H1 (cell line): ENCODE data around the gene MINAR1. TPM values are rescaled to one million over a fixed set of nuclear protein-coding genes. Genes with fewer than 3 reads are reported as not detected.

ENCODE experiments used
- CTCF ChIA-PET: fragments of 300-600 bp; sonication (Branson Sonifier 250); formaldehyde crosslinking; loops from one replicate; lab custom pipeline; 2021; ENCODE audit not compliant: partially characterized antibody; lab: Charles Lee
- POLR2A ChIA-PET: fragments of 300-600 bp; sonication (Branson Sonifier 250); formaldehyde crosslinking; loops from one replicate; lab custom pipeline; 2021; ENCODE audit warnings: inconsistent platforms; ENCODE audit not compliant: partially characterized antibody; lab: Charles Lee
- DNase-seq, 2 experiments: peaks; one replicate each; pipeline versions ENCODE4 v3.0.0 to v3.0.0-alpha.2; 2010 to 2022; ENCODE audit warnings: low spot score in 2 of 2, low read depth in 1 of 2, mixed read lengths in 1 of 2
- FAIRE-seq: peaks from 2 replicates; lab custom pipeline; 2011; peaks lifted over from hg19 to GRCh38; lab: Jason Lieb, UNC
- H2AFZ ChIP-seq: 2 replicates; pipeline ENCODE4 v1.8.1; 2012; ENCODE audit warnings: low read length, inconsistent platforms
- H2AK5ac ChIP-seq: 2 replicates; pipeline ENCODE4 v1.6.1; 2013; ENCODE audit warnings: low read depth, low read length
- H2BK120ac ChIP-seq: replicated peaks from 2 replicates; pipeline ENCODE3; 2013; ENCODE audit warnings: low read depth, low read length, inconsistent platforms
- H2BK12ac ChIP-seq: 2 replicates; pipeline ENCODE4 v1.6.1; 2013; ENCODE audit warnings: low read depth, low read length
- H2BK15ac ChIP-seq: 2 replicates; pipeline ENCODE4 v1.6.1; 2013; ENCODE audit warnings: low read length
- H2BK20ac ChIP-seq: 2 replicates; pipeline ENCODE4 v1.6.1; 2013; ENCODE audit warnings: low read length
- H2BK5ac ChIP-seq: 2 replicates; pipeline ENCODE4 v1.6.1; 2013; ENCODE audit warnings: low read depth, low read length
- H3K14ac ChIP-seq: 2 replicates; pipeline ENCODE4 v1.6.1; 2013; ENCODE audit warnings: inconsistent platforms; ENCODE audit not compliant: insufficient read length
- H3K18ac ChIP-seq: 2 replicates; pipeline ENCODE4 v1.6.1; 2013; ENCODE audit warnings: low read length; ENCODE audit errors: extremely low read depth
- H3K23ac ChIP-seq: 2 replicates; pipeline ENCODE4 v1.6.1; 2013; ENCODE audit warnings: inconsistent platforms; ENCODE audit not compliant: insufficient read length
- H3K23me2 ChIP-seq: 2 replicates; pipeline ENCODE4 v1.6.1; 2013; ENCODE audit warnings: low read depth, low read length
- H3K27ac ChIP-seq: 2 replicates; pipeline ENCODE4 v1.6.1; 2011; ENCODE audit warnings: low read depth, low read length, inconsistent platforms
- H3K27me3 ChIP-seq, 4 experiments: replicated peaks in 1 of 4; 1 replicate in 1 of 4; 2 replicates in 3 of 4; pipeline versions ENCODE4 v1.6.1 to v1.8.1; 2011 to 2013; ENCODE audit warnings: low read length in 3 of 4, mild to moderate bottlenecking in 3 of 4, inconsistent platforms in 2 of 4, mixed read lengths in 2 of 4, moderate library complexity in 1 of 4; ENCODE audit not compliant: control insufficient read depth in 3 of 4, insufficient read depth in 3 of 4; ENCODE audit errors: extremely low read depth in 1 of 4
- H3K36me3 ChIP-seq, 4 experiments: 2 replicates each; pipeline versions ENCODE4 v1.6.1 to v1.8.1; 2011 to 2013; ENCODE audit warnings: mild to moderate bottlenecking in 4 of 4, low read length in 3 of 4, moderate library complexity in 2 of 4, control low read depth in 1 of 4, inconsistent platforms in 1 of 4; ENCODE audit not compliant: insufficient read depth in 4 of 4, control insufficient read depth in 2 of 4
- H3K4ac ChIP-seq: replicated peaks from 2 replicates; pipeline ENCODE3; 2013; ENCODE audit warnings: low read length, low read depth, mixed read lengths, inconsistent platforms; ENCODE audit not compliant: insufficient read length
- H3K4me1 ChIP-seq, 4 experiments: replicated peaks in 1 of 4; 1 replicate in 1 of 4; 2 replicates in 3 of 4; pipeline versions ENCODE4 v1.6.1 to v1.8.1; 2011 to 2013; ENCODE audit warnings: low read length in 3 of 4, inconsistent platforms in 2 of 4, mixed read lengths in 1 of 4; ENCODE audit not compliant: insufficient read depth in 4 of 4, control insufficient read depth in 3 of 4
- H3K4me2 ChIP-seq, 2 experiments: 2 replicates each; pipeline versions ENCODE4 v1.6.1 to v1.8.1; 2011 to 2013; ENCODE audit warnings: low read depth in 2 of 2, low read length in 2 of 2, control low read depth in 1 of 2, inconsistent platforms in 1 of 2, mild to moderate bottlenecking in 1 of 2; ENCODE audit not compliant: insufficient read depth in 1 of 2
- H3K4me3 ChIP-seq, 4 experiments: fragments of 200-600, 300-600 bp in 1 of 4; sonication (generic), shearing (Covaris generic), sonication (Bioruptor Twin) in 1 of 4; 2 replicates each; pipeline versions ENCODE4 v1.5.1 to v1.8.1; 2011 to 2016; ENCODE audit warnings: low read length in 4 of 4, low read depth in 3 of 4, control low read depth in 2 of 4, inconsistent platforms in 2 of 4, mild to moderate bottlenecking in 2 of 4, mixed read lengths in 1 of 4, moderate library complexity in 1 of 4; ENCODE audit not compliant: insufficient read depth in 2 of 4; ENCODE audit errors: extremely low read depth in 1 of 4
- H3K56ac ChIP-seq: replicated peaks from 2 replicates; pipeline ENCODE3; 2013; ENCODE audit warnings: low read depth, mild to moderate bottlenecking, mixed read lengths, low read length, inconsistent platforms; ENCODE audit not compliant: insufficient read length
- H3K79me1 ChIP-seq: 2 replicates; pipeline ENCODE4 v1.6.1; 2013; ENCODE audit warnings: low read depth, low read length, control low read depth
- H3K79me2 ChIP-seq, 2 experiments: 2 replicates each; pipeline versions ENCODE4 v1.6.1 to v1.8.1; 2012 to 2013; ENCODE audit warnings: low read length in 2 of 2, mild to moderate bottlenecking in 2 of 2, inconsistent platforms in 1 of 2; ENCODE audit not compliant: insufficient read depth in 2 of 2, control insufficient read depth in 1 of 2
- H3K9ac ChIP-seq, 4 experiments: replicated peaks in 1 of 4; 1 replicate in 1 of 4; 2 replicates in 3 of 4; pipeline versions ENCODE4 v1.6.1 to v1.8.1; 2011 to 2013; ENCODE audit warnings: low read depth in 3 of 4, low read length in 3 of 4, control low read depth in 2 of 4, mild to moderate bottlenecking in 2 of 4, moderate library complexity in 2 of 4, inconsistent platforms in 1 of 4; ENCODE audit errors: extremely low read depth in 1 of 4
- H3K9me3 ChIP-seq, 2 experiments: 2 replicates each; pipeline versions ENCODE4 v1.6.1 to v1.8.1; 2012 to 2013; ENCODE audit warnings: mild to moderate bottlenecking in 2 of 2, moderate library complexity in 2 of 2, control low read depth in 1 of 2, inconsistent platforms in 1 of 2, low read depth in 1 of 2, low read length in 1 of 2, mixed read lengths in 1 of 2; ENCODE audit not compliant: insufficient read depth in 2 of 2
- H4K20me1 ChIP-seq, 2 experiments: replicated peaks in 1 of 2; 2 replicates each; pipeline versions ENCODE3 to v1.8.1; 2011 to 2013; ENCODE audit warnings: inconsistent platforms in 2 of 2, low read length in 2 of 2, mild to moderate bottlenecking in 1 of 2; ENCODE audit not compliant: insufficient read depth in 2 of 2, control insufficient read depth in 1 of 2
- H4K5ac ChIP-seq: 2 replicates; pipeline ENCODE4 v1.6.1; 2013; ENCODE audit warnings: low read length, low read depth, mixed read lengths, inconsistent platforms; ENCODE audit not compliant: insufficient read length
- H4K8ac ChIP-seq: 2 replicates; pipeline ENCODE4 v1.8.0; 2013; ENCODE audit warnings: mild to moderate bottlenecking, moderate library complexity, low read length, inconsistent platforms; ENCODE audit not compliant: insufficient read depth; ENCODE audit errors: extremely low read depth
- H4K91ac ChIP-seq: replicated peaks from 2 replicates; pipeline ENCODE3; 2013; ENCODE audit warnings: low read length, mixed read lengths, inconsistent platforms; ENCODE audit not compliant: insufficient read length
- CREB1 ChIP-seq: IDR thresholded peaks from 2 replicates; pipeline ENCODE4 v1.6.1; 2012; ENCODE audit warnings: inconsistent platforms
- CTBP2 ChIP-seq: IDR thresholded peaks from 2 replicates; pipeline ENCODE4 v1.7.0; 2011; ENCODE audit warnings: borderline replicate concordance, mild to moderate bottlenecking, moderate library complexity, mixed read lengths, low read length; ENCODE audit not compliant: insufficient read depth, insufficient read length
- EZH2 ChIP-seq: fragments of 200-600 bp; sonication (generic); IDR thresholded peaks from 2 replicates; pipeline ENCODE4 v1.7.1; 2012; ENCODE audit warnings: low read depth, mild to moderate bottlenecking, moderate library complexity, low read length, inconsistent platforms; ENCODE audit not compliant: severe bottlenecking
- POLR2AphosphoS5 ChIP-seq: IDR thresholded peaks from 2 replicates; pipeline ENCODE4 v1.6.1; 2011; ENCODE audit warnings: low read depth, low read length
- RNF2 ChIP-seq: fragments of 200-900, 300-1000 bp; sonication (generic); IDR thresholded peaks from 2 replicates; pipeline ENCODE4 v1.7.1; 2016; ENCODE audit warnings: borderline replicate concordance, low read depth, mild to moderate bottlenecking, antibody characterized with exemption, low read length; ENCODE audit not compliant: poor library complexity, severe bottlenecking; ENCODE audit errors: missing control alignments
- SIN3A ChIP-seq, 2 experiments: IDR thresholded peaks in 1 of 2; conservative IDR thresholded peaks in 1 of 2; 2 replicates each; pipeline ENCODE4 v1.6.1; 2011 to 2012; ENCODE audit warnings: low read length in 2 of 2, improper control_type of control experiment in 1 of 2, low read depth in 1 of 2, mild to moderate bottlenecking in 1 of 2
- SUZ12 ChIP-seq: fragments of 200-600 bp; sonication (generic); IDR thresholded peaks from 2 replicates; pipeline ENCODE4 v1.6.1; 2012; ENCODE audit warnings: mild to moderate bottlenecking, inconsistent platforms, low read length, moderate library complexity, mixed read lengths
- TBP ChIP-seq: IDR thresholded peaks from 2 replicates; pipeline ENCODE4 v1.6.1; 2011; ENCODE audit warnings: low read depth, low read length, improper control_type of control experiment
- WGBS, 2 experiments: shearing (Covaris generic) in 1 of 2; methylation state at CpG; one replicate each; pipeline versions ENCODE4 v1.1.6 to v1.1.7; 2013 to 2015; ENCODE audit warnings: low lambda C conversion rate in 2 of 2, mixed read lengths in 2 of 2, inconsistent platforms in 1 of 2, low coverage in 1 of 2, missing lambda C conversion rate in 1 of 2; ENCODE audit not compliant: insufficient replicate concordance in 2 of 2, insufficient coverage in 1 of 2, insufficient read length in 1 of 2; ENCODE audit errors: extremely low coverage in 1 of 2, missing lambda C conversion rate in 1 of 2; 5-methylcytosine and 5-hydroxymethylcytosine counted together
- polyA plus RNA-seq, 7 experiments: library from polyadenylated mRNA; depleted of rRNA in 3 of 7; stranded (reverse) in 5 of 7; unstranded in 2 of 7; fragments of >200 nt in 5 of 7; fragments of 200-250 nt in 2 of 7; gene quantifications; 1 replicate in 5 of 7; 2 replicates in 1 of 7; 4 replicates in 1 of 7; pipeline versions ENCODE4 v1.2.1 to v1.2.3, GENCODE V29; 2011 to 2013; ENCODE audit warnings: missing spikeins in 2 of 7, mixed read lengths in 2 of 7
- total RNA-seq: library from RNA; stranded (reverse); fragmentation: NEBNext Ultra II Directional; extraction: Animal tissue kit (Norgen Biotek cat#: 25700); gene quantifications from 2 replicates; pipeline ENCODE4 v1.2.1, GENCODE V29; 2021
- TF ChIP-seq, protein P1 (sequence below): IDR thresholded peaks from 2 replicates; pipeline ENCODE4 v1.6.1; 2012; ENCODE audit warnings: inconsistent platforms

Gene MINAR1
- total and polyA plus RNA-seq, 2 of the 8 experiments (the other 6 are each of a cell fraction or from before 2014, with no cell fraction given): 0.17 to 0.67 TPM

- no peak overlapping the region for H3K56ac ChIP-seq
These were observed 474 bp downstream of the MINAR1 start for GRCh38 chr15:79432345-79433275.

More at GRCh38 chr15:79432345-79433275, 474 bp downstream of the MINAR1 start:
- H4K91ac ChIP-seq: no peak overlapping the region
- no peak overlapping the region; the same call in 1 of the 2 replicates for H2BK15ac ChIP-seq
- H3K23ac ChIP-seq: no peak overlapping the region
- 3% methylated on average over 53 of the region's 84 CpGs; no CpG with 5 or more reads in 1 of the 2 experiments for WGBS, 2 experiments
- H3K4ac ChIP-seq: no peak overlapping the region
- peaks cover 0 to 7% of the 10 kb centered on the region in 2 experiments for H4K20me1 ChIP-seq
- H3K9me3 ChIP-seq: no peaks in the 10 kb centered on the region
- CTCF ChIA-PET: interaction anchor here (0.6 to 5.4 kb wide), 17 partner anchors 9 to 224 kb away, joined by 3 to 45 read pairs (median 5); no protein-coding TSS in a partner anchor
- peak overlapping the region; percentile 92 to 98 for H3K4me2 ChIP-seq
- no peak overlapping the region for H4K8ac ChIP-seq
- H2BK12ac ChIP-seq: no peak overlapping the region
- peaks cover 27% of the 10 kb centered on the region for H3K23me2 ChIP-seq
- peaks cover 34 to 58% (median 50%) of the 10 kb centered on the region in 4 experiments for H3K27me3 ChIP-seq
- no peaks in the 10 kb centered on the region for H3K79me1 ChIP-seq
- no peak overlapping the region for H2BK5ac ChIP-seq
- no peak overlapping the region; a peak in 1 of 7 replicates for H3K9ac ChIP-seq
- H4K5ac ChIP-seq: no peak overlapping the region
- TF ChIP-seq CREB1 (no peak), TBP (0 out of 2 replicates have a peak, but pooled peaks have one; percentile 23), SIN3A (conservative IDR thresholded peaks at IDR 0.05 in 1 of 2, IDR thresholded peaks at IDR 0.05 in 1 of 2; ENCODE audit: low read depth in 1 of 2, low read length in 2 of 2) (0 out of 4 replicates have a peak, but pooled peaks of 1 of the 2 experiments have one; percentile 34), RNF2 (peak; percentile 61), EZH2 (peak; percentile 90), POLR2AphosphoS5 (no peak), SUZ12 (peak; percentile 81), CTBP2 (no peak)
- TF ChIP-seq, protein P1, sequence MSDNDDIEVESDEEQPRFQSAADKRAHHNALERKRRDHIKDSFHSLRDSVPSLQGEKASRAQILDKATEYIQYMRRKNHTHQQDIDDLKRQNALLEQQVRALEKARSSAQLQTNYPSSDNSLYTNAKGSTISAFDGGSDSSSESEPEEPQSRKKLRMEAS: 0 out of 2 replicates have a peak, but pooled peaks have one; percentile 24
- TF ChIP-seq, all 59 proteins: peak for 6
- Histone ChIP-seq H3K27ac (no peak overlapping the region), H3K36me3 (no peaks in the 10 kb centered on the region), H2AK5ac (no peak overlapping the region), H3K14ac (no peak overlapping the region), H2BK120ac (no peak overlapping the region), H3K4me1 (peaks cover 0 to 11% (median 6%) of the 10 kb centered on the region in 4 experiments; a peak in 6 of 7 replicates), H2AFZ (no peak overlapping the region), H3K79me2 (no peaks in the 10 kb centered on the region), H3K4me3 (peak overlapping the region; percentile 29 to 68 (median 46)), H2BK20ac (no peak overlapping the region), H3K18ac (no peak overlapping the region; the same call in 1 of the 2 replicates)
- no peak for FAIRE-seq
- POLR2A ChIA-PET: no interaction called here
- DNase-seq: peak in 1 of 2 experiments; percentile 79
